ENCODE data around the gene PARD3B.

Gene PARD3B

GRCh38 chr2:204706939-204707338 lies 161.7 kb downstream of the PARD3B start:
- DNase-seq (ENCODE audit: low spot score): peak; percentile 39

GRCh38 chr2:204713211-204713610 lies 167.9 kb downstream of the PARD3B start:
- no peak for DNase-seq (ENCODE audit: low spot score)

GRCh38 chr2:204715361-204715760 lies 170.1 kb downstream of the PARD3B start:
- DNase-seq (ENCODE audit: low spot score): no peak

- DNase-seq (ENCODE audit: low spot score): no peak
These were observed 172.3 kb downstream of the PARD3B start for GRCh38 chr2:204717591-204717990.

- no peak for DNase-seq (ENCODE audit: low spot score)
These were observed 173.3 kb downstream of the PARD3B start for GRCh38 chr2:204718607-204719006.

- DNase-seq (ENCODE audit: low spot score): no peak
These were observed 175.6 kb downstream of the PARD3B start for GRCh38 chr2:204720874-204721273.

GRCh38 chr2:204722207-204722606 lies 176.9 kb downstream of the PARD3B start:
- DNase-seq (ENCODE audit: low spot score): no peak

GRCh38 chr2:204722691-204723090 lies 177.4 kb downstream of the PARD3B start:
- no peak for DNase-seq (ENCODE audit: low spot score)

GRCh38 chr2:204725693-204726360 lies 180.6 kb downstream of the PARD3B start:
- DNase-seq (ENCODE audit: low spot score): no peak

GRCh38 chr2:204726831-204727230 lies 181.6 kb downstream of the PARD3B start:
- no peak for DNase-seq (ENCODE audit: low spot score)

GRCh38 chr2:204727368-204727767 lies 182.1 kb downstream of the PARD3B start:
- peak; percentile 13 for DNase-seq (ENCODE audit: low spot score)

- no peak for DNase-seq (ENCODE audit: low spot score)
These were observed 185.3 kb downstream of the PARD3B start for GRCh38 chr2:204730603-204731002.

GRCh38 chr2:204732019-204732418 lies 186.7 kb downstream of the PARD3B start:
- peak; percentile 43 for DNase-seq (ENCODE audit: low spot score)

- no peak for DNase-seq (ENCODE audit: low spot score)
These were observed 192.0 kb downstream of the PARD3B start for GRCh38 chr2:204737296-204737695.

- DNase-seq (ENCODE audit: low spot score): no peak
These were observed 193.4 kb downstream of the PARD3B start for GRCh38 chr2:204738721-204739120.

- DNase-seq (ENCODE audit: low spot score): no peak
These were observed 198.2 kb downstream of the PARD3B start for GRCh38 chr2:204743393-204743960.

GRCh38 chr2:204744506-204744905 lies 199.2 kb downstream of the PARD3B start:
- no peak for DNase-seq (ENCODE audit: low spot score)

GRCh38 chr2:204748286-204748685 lies 203.0 kb downstream of the PARD3B start:
- no peak for DNase-seq (ENCODE audit: low spot score)

GRCh38 chr2:204749319-204749718 lies 204.0 kb downstream of the PARD3B start:
- peak; percentile 9 for DNase-seq (ENCODE audit: low spot score)

- no peak for DNase-seq (ENCODE audit: low spot score)
These were observed 205.1 kb downstream of the PARD3B start for GRCh38 chr2:204750389-204750788.

GRCh38 chr2:204751472-204751871 lies 206.2 kb downstream of the PARD3B start:
- DNase-seq (ENCODE audit: low spot score): no peak

GRCh38 chr2:204753841-204754240 lies 208.6 kb downstream of the PARD3B start:
- DNase-seq (ENCODE audit: low spot score): no peak

GRCh38 chr2:204754898-204755297 lies 209.6 kb downstream of the PARD3B start:
- no peak for DNase-seq (ENCODE audit: low spot score)

Measured in kidney tubule cell (primary cell).